ENCODE measurements around the gene NTNG1. TPM values are rescaled to one million over a fixed set of nuclear protein-coding genes. Genes with fewer than 3 reads are reported as not detected.

The NTNG1 gene
- total RNA-seq, 6 donors from 2014 or later: 1.5 to 11.5 (median 6.8) TPM

DNA sequence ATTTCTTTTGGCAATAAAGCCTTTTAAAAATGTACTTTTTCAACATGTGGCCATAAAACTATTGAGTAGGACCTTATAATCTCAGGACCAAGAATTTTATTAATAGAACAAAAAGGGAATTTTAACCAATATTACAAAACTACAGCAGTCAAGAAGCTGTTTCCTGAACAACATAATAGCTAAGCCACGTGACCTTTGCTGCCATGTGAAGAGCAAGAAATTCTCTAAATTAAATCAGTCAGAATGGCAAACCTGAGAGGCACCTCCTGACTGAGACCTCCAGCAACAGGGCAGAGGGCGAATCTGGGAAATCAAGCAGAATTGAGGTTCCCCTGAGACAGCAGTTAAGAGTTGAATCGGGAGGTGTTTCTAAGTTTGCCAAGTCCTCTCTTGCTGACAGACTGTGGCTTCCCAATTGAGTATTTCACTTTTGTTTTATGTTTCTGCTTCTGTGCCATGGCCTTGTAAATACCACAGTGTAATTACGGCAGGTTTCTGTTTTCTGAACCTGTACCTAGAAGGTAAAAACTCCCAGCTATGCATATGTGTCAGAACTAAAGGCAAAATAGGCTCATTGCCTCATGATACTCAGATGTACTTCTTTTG lies 358.4 kb downstream of the NTNG1 start:
- H3K27me3 ChIP-seq: no peaks in the 10 kb centered on the region
- H3K4me1 ChIP-seq: no peaks in the 10 kb centered on the region
- no peak overlapping the region for H3K4me3 ChIP-seq
- no peak overlapping the region for H3K27ac ChIP-seq
- no peaks in the 10 kb centered on the region for H3K36me3 ChIP-seq
- ATAC-seq (ENCODE audit: low FRiP score in 2 of 2): no peak
- TF ChIP-seq POLR2AphosphoS5 (IDR thresholded peaks at IDR 0.05) (no peak), CTCF (IDR thresholded peaks at IDR 0.05) (no peak)
- 64 to 78% methylated on average over 4 of the region's 4 CpGs for WGBS, 2 donors
- H3K9me3 ChIP-seq: no peaks in the 10 kb centered on the region
- no peak for DNase-seq

GRCh38 chr1:107501081-107501605 lies 360.3 kb downstream of the NTNG1 start:
- 86 to 89% methylated on average over 6 of the region's 6 CpGs for WGBS, 2 donors
- TF ChIP-seq POLR2AphosphoS5 (IDR thresholded peaks at IDR 0.05) (no peak), POLR2A (IDR thresholded peaks at IDR 0.05) (no peak), CTCF (IDR thresholded peaks at IDR 0.05) (no peak), EP300 (IDR thresholded peaks at IDR 0.05) (no peak)
- Histone ChIP-seq H3K27ac (no peak overlapping the region), H3K4me3 (no peak overlapping the region), H3K36me3 (no peaks in the 10 kb centered on the region), H3K4me1 (no peaks in the 10 kb centered on the region), H3K9me3 (no peaks in the 10 kb centered on the region), H3K27me3 (no peaks in the 10 kb centered on the region)
- ATAC-seq (ENCODE audit: low FRiP score in 2 of 2): no peak
- DNase-seq: no peak

DNA sequence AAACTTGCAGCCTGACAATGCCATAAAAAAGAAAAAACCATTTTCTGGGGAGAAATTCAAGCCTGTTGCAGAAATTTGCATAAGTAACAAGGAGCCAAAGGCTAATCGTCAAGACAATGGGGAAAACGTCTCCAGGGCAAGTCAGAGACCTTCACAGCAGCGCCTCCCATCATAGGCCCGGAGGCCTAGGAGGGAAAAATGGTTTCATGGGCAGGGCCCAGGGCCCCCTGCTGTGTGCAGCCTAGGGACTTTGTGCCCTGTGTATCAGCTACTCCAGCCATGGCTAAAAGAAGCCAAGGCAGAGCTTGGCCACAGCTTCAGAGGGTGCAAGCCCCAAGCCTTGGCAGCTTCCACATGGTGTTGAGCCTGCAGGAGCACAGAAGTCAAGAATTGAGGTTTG lies 369.5 kb downstream of the NTNG1 start:
- WGBS, 2 donors: 86 to 87% methylated on average over 4 of the region's 4 CpGs
- Histone ChIP-seq H3K9me3 (peaks cover 0 to 10% (median 8%) of the 10 kb centered on the region in 4 donors), H3K4me3 (no peak overlapping the region), H3K4me1 (no peaks in the 10 kb centered on the region), H3K27ac (no peak overlapping the region), H3K27me3 (no peaks in the 10 kb centered on the region), H3K36me3 (no peaks in the 10 kb centered on the region)
- no peak for ATAC-seq (ENCODE audit: low FRiP score in 2 of 2)
- no peak for DNase-seq
- TF ChIP-seq POLR2A (IDR thresholded peaks at IDR 0.05) (no peak), CTCF (IDR thresholded peaks at IDR 0.05) (no peak), POLR2AphosphoS5 (IDR thresholded peaks at IDR 0.05) (no peak), EP300 (IDR thresholded peaks at IDR 0.05) (no peak)

- TF ChIP-seq POLR2A (IDR thresholded peaks at IDR 0.05) (no peak), POLR2AphosphoS5 (IDR thresholded peaks at IDR 0.05) (no peak), CTCF (IDR thresholded peaks at IDR 0.05) (no peak), EP300 (IDR thresholded peaks at IDR 0.05) (no peak)
- Histone ChIP-seq H3K4me3 (no peak overlapping the region), H3K36me3 (no peaks in the 10 kb centered on the region), H3K27me3 (no peaks in the 10 kb centered on the region), H3K4me1 (no peaks in the 10 kb centered on the region), H3K27ac (no peak overlapping the region), H3K9me3 (peaks cover 0 to 10% (median 8%) of the 10 kb centered on the region in 4 donors)
- DNase-seq: no peak
- no peak for ATAC-seq (ENCODE audit: low FRiP score in 2 of 2)
- 49 to 66% methylated on average over 2 of the region's 2 CpGs for whole genome bisulfite sequencing, 2 donors
Measured at GRCh38 chr1:107512836-107513235, 372.0 kb downstream of the NTNG1 start.

DNA sequence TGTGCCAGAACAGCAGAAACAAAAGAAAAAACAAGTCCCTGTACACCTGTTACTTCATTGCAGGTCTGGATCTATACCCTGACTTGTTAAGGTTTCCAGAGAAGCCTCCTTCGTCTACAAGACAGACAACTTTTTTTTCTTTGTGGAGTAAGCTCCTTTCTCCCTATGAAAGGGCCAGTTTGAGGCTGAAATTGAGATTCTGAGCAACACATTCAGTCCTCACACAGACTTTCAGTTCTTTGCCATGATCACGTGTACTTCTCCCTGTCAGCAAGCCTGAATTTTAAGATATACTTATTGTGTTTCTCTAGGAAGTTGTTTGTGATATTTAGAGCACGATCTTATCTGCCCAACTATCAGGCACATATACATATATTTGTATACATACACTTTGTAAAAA lies 374.0 kb downstream of the NTNG1 start:
- peaks cover 0 to 10% (median 8%) of the 10 kb centered on the region in 4 donors for H3K9me3 ChIP-seq
- DNase-seq (no peak), ATAC-seq (ENCODE audit: low FRiP score in 2 of 2) (no peak)
- no peaks in the 10 kb centered on the region for H3K4me1 ChIP-seq
- WGBS, 2 donors: 77 to 79% methylated on average over 3 of the region's 3 CpGs
- TF ChIP-seq POLR2AphosphoS5 (IDR thresholded peaks at IDR 0.05): no peak
- no peak for TF ChIP-seq CTCF (IDR thresholded peaks at IDR 0.05)
- TF ChIP-seq POLR2A (IDR thresholded peaks at IDR 0.05): no peak
- TF ChIP-seq EP300 (IDR thresholded peaks at IDR 0.05): no peak
- H3K27me3 ChIP-seq: no peaks in the 10 kb centered on the region
- no peak overlapping the region for H3K27ac ChIP-seq
- no peak overlapping the region for H3K4me3 ChIP-seq
- no peaks in the 10 kb centered on the region for H3K36me3 ChIP-seq
